H1 (cell line): ENCODE measurements around the gene THAP5. TPM values are rescaled to one million over a fixed set of nuclear protein-coding genes. Genes with fewer than 3 reads are reported as not detected.

Experiments
- CTCF ChIA-PET: fragments of 300-600 bp; sonication (Branson Sonifier 250); formaldehyde crosslinking; loops from one replicate; lab custom pipeline; 2021; ENCODE audit not compliant: partially characterized antibody; lab: Charles Lee
- POLR2A ChIA-PET: fragments of 300-600 bp; sonication (Branson Sonifier 250); formaldehyde crosslinking; loops from one replicate; lab custom pipeline; 2021; ENCODE audit warnings: inconsistent platforms; ENCODE audit not compliant: partially characterized antibody; lab: Charles Lee
- DNase-seq, 2 experiments: peaks; one replicate each; pipeline versions ENCODE4 v3.0.0 to v3.0.0-alpha.2; 2010 to 2022; ENCODE audit warnings: low spot score in 2 of 2, low read depth in 1 of 2, mixed read lengths in 1 of 2
- FAIRE-seq: peaks from 2 replicates; lab custom pipeline; 2011; peaks lifted over from hg19 to GRCh38; lab: Jason Lieb, UNC
- H2AFZ ChIP-seq: 2 replicates; pipeline ENCODE4 v1.8.1; 2012; ENCODE audit warnings: low read length, inconsistent platforms
- H2AK5ac ChIP-seq: 2 replicates; pipeline ENCODE4 v1.6.1; 2013; ENCODE audit warnings: low read depth, low read length
- H2BK120ac ChIP-seq: replicated peaks from 2 replicates; pipeline ENCODE3; 2013; ENCODE audit warnings: low read depth, low read length, inconsistent platforms
- H2BK12ac ChIP-seq: 2 replicates; pipeline ENCODE4 v1.6.1; 2013; ENCODE audit warnings: low read depth, low read length
- H2BK15ac ChIP-seq: 2 replicates; pipeline ENCODE4 v1.6.1; 2013; ENCODE audit warnings: low read length
- H2BK20ac ChIP-seq: 2 replicates; pipeline ENCODE4 v1.6.1; 2013; ENCODE audit warnings: low read length
- H2BK5ac ChIP-seq: 2 replicates; pipeline ENCODE4 v1.6.1; 2013; ENCODE audit warnings: low read depth, low read length
- H3K14ac ChIP-seq: 2 replicates; pipeline ENCODE4 v1.6.1; 2013; ENCODE audit warnings: inconsistent platforms; ENCODE audit not compliant: insufficient read length
- H3K18ac ChIP-seq: 2 replicates; pipeline ENCODE4 v1.6.1; 2013; ENCODE audit warnings: low read length; ENCODE audit errors: extremely low read depth
- H3K23ac ChIP-seq: 2 replicates; pipeline ENCODE4 v1.6.1; 2013; ENCODE audit warnings: inconsistent platforms; ENCODE audit not compliant: insufficient read length
- H3K23me2 ChIP-seq: 2 replicates; pipeline ENCODE4 v1.6.1; 2013; ENCODE audit warnings: low read depth, low read length
- H3K27ac ChIP-seq: 2 replicates; pipeline ENCODE4 v1.6.1; 2011; ENCODE audit warnings: low read depth, low read length, inconsistent platforms
- H3K27me3 ChIP-seq, 4 experiments: replicated peaks in 1 of 4; 1 replicate in 1 of 4; 2 replicates in 3 of 4; pipeline versions ENCODE4 v1.6.1 to v1.8.1; 2011 to 2013; ENCODE audit warnings: low read length in 3 of 4, mild to moderate bottlenecking in 3 of 4, inconsistent platforms in 2 of 4, mixed read lengths in 2 of 4, moderate library complexity in 1 of 4; ENCODE audit not compliant: control insufficient read depth in 3 of 4, insufficient read depth in 3 of 4; ENCODE audit errors: extremely low read depth in 1 of 4
- H3K36me3 ChIP-seq, 4 experiments: 2 replicates each; pipeline versions ENCODE4 v1.6.1 to v1.8.1; 2011 to 2013; ENCODE audit warnings: mild to moderate bottlenecking in 4 of 4, low read length in 3 of 4, moderate library complexity in 2 of 4, control low read depth in 1 of 4, inconsistent platforms in 1 of 4; ENCODE audit not compliant: insufficient read depth in 4 of 4, control insufficient read depth in 2 of 4
- H3K4ac ChIP-seq: replicated peaks from 2 replicates; pipeline ENCODE3; 2013; ENCODE audit warnings: low read length, low read depth, mixed read lengths, inconsistent platforms; ENCODE audit not compliant: insufficient read length
- H3K4me1 ChIP-seq, 4 experiments: replicated peaks in 1 of 4; 1 replicate in 1 of 4; 2 replicates in 3 of 4; pipeline versions ENCODE4 v1.6.1 to v1.8.1; 2011 to 2013; ENCODE audit warnings: low read length in 3 of 4, inconsistent platforms in 2 of 4, mixed read lengths in 1 of 4; ENCODE audit not compliant: insufficient read depth in 4 of 4, control insufficient read depth in 3 of 4
- H3K4me2 ChIP-seq, 2 experiments: 2 replicates each; pipeline versions ENCODE4 v1.6.1 to v1.8.1; 2011 to 2013; ENCODE audit warnings: low read depth in 2 of 2, low read length in 2 of 2, control low read depth in 1 of 2, inconsistent platforms in 1 of 2, mild to moderate bottlenecking in 1 of 2; ENCODE audit not compliant: insufficient read depth in 1 of 2
- H3K4me3 ChIP-seq, 4 experiments: fragments of 200-600, 300-600 bp in 1 of 4; sonication (generic), shearing (Covaris generic), sonication (Bioruptor Twin) in 1 of 4; 2 replicates each; pipeline versions ENCODE4 v1.5.1 to v1.8.1; 2011 to 2016; ENCODE audit warnings: low read length in 4 of 4, low read depth in 3 of 4, control low read depth in 2 of 4, inconsistent platforms in 2 of 4, mild to moderate bottlenecking in 2 of 4, mixed read lengths in 1 of 4, moderate library complexity in 1 of 4; ENCODE audit not compliant: insufficient read depth in 2 of 4; ENCODE audit errors: extremely low read depth in 1 of 4
- H3K56ac ChIP-seq: replicated peaks from 2 replicates; pipeline ENCODE3; 2013; ENCODE audit warnings: low read depth, mild to moderate bottlenecking, mixed read lengths, low read length, inconsistent platforms; ENCODE audit not compliant: insufficient read length
- H3K79me1 ChIP-seq: 2 replicates; pipeline ENCODE4 v1.6.1; 2013; ENCODE audit warnings: low read depth, low read length, control low read depth
- H3K79me2 ChIP-seq, 2 experiments: 2 replicates each; pipeline versions ENCODE4 v1.6.1 to v1.8.1; 2012 to 2013; ENCODE audit warnings: low read length in 2 of 2, mild to moderate bottlenecking in 2 of 2, inconsistent platforms in 1 of 2; ENCODE audit not compliant: insufficient read depth in 2 of 2, control insufficient read depth in 1 of 2
- H3K9ac ChIP-seq, 4 experiments: replicated peaks in 1 of 4; 1 replicate in 1 of 4; 2 replicates in 3 of 4; pipeline versions ENCODE4 v1.6.1 to v1.8.1; 2011 to 2013; ENCODE audit warnings: low read depth in 3 of 4, low read length in 3 of 4, control low read depth in 2 of 4, mild to moderate bottlenecking in 2 of 4, moderate library complexity in 2 of 4, inconsistent platforms in 1 of 4; ENCODE audit errors: extremely low read depth in 1 of 4
- H3K9me3 ChIP-seq, 2 experiments: 2 replicates each; pipeline versions ENCODE4 v1.6.1 to v1.8.1; 2012 to 2013; ENCODE audit warnings: mild to moderate bottlenecking in 2 of 2, moderate library complexity in 2 of 2, control low read depth in 1 of 2, inconsistent platforms in 1 of 2, low read depth in 1 of 2, low read length in 1 of 2, mixed read lengths in 1 of 2; ENCODE audit not compliant: insufficient read depth in 2 of 2
- H4K20me1 ChIP-seq, 2 experiments: replicated peaks in 1 of 2; 2 replicates each; pipeline versions ENCODE3 to v1.8.1; 2011 to 2013; ENCODE audit warnings: inconsistent platforms in 2 of 2, low read length in 2 of 2, mild to moderate bottlenecking in 1 of 2; ENCODE audit not compliant: insufficient read depth in 2 of 2, control insufficient read depth in 1 of 2
- H4K5ac ChIP-seq: 2 replicates; pipeline ENCODE4 v1.6.1; 2013; ENCODE audit warnings: low read length, low read depth, mixed read lengths, inconsistent platforms; ENCODE audit not compliant: insufficient read length
- H4K8ac ChIP-seq: 2 replicates; pipeline ENCODE4 v1.8.0; 2013; ENCODE audit warnings: mild to moderate bottlenecking, moderate library complexity, low read length, inconsistent platforms; ENCODE audit not compliant: insufficient read depth; ENCODE audit errors: extremely low read depth
- H4K91ac ChIP-seq: replicated peaks from 2 replicates; pipeline ENCODE3; 2013; ENCODE audit warnings: low read length, mixed read lengths, inconsistent platforms; ENCODE audit not compliant: insufficient read length
- POU5F1 ChIP-seq: IDR thresholded peaks from 2 replicates; pipeline ENCODE4 v1.6.1; 2011; ENCODE audit warnings: low read depth, mild to moderate bottlenecking, low read length, moderate library complexity
- WGBS, 2 experiments: shearing (Covaris generic) in 1 of 2; methylation state at CpG; one replicate each; pipeline versions ENCODE4 v1.1.6 to v1.1.7; 2013 to 2015; ENCODE audit warnings: low lambda C conversion rate in 2 of 2, mixed read lengths in 2 of 2, inconsistent platforms in 1 of 2, low coverage in 1 of 2, missing lambda C conversion rate in 1 of 2; ENCODE audit not compliant: insufficient replicate concordance in 2 of 2, insufficient coverage in 1 of 2, insufficient read length in 1 of 2; ENCODE audit errors: extremely low coverage in 1 of 2, missing lambda C conversion rate in 1 of 2; 5-methylcytosine and 5-hydroxymethylcytosine counted together
- polyA plus RNA-seq, 7 experiments: library from polyadenylated mRNA; depleted of rRNA in 3 of 7; stranded (reverse) in 5 of 7; unstranded in 2 of 7; fragments of >200 nt in 5 of 7; fragments of 200-250 nt in 2 of 7; gene quantifications; 1 replicate in 5 of 7; 2 replicates in 1 of 7; 4 replicates in 1 of 7; pipeline versions ENCODE4 v1.2.1 to v1.2.3, GENCODE V29; 2011 to 2013; ENCODE audit warnings: missing spikeins in 2 of 7, mixed read lengths in 2 of 7
- total RNA-seq: library from RNA; stranded (reverse); fragmentation: NEBNext Ultra II Directional; extraction: Animal tissue kit (Norgen Biotek cat#: 25700); gene quantifications from 2 replicates; pipeline ENCODE4 v1.2.1, GENCODE V29; 2021

Gene THAP5
- total and polyA plus RNA-seq, 2 of the 8 experiments (the other 6 are each of a cell fraction or from before 2014, with no cell fraction given), result 3.9 to 24.2 TPM

- Histone ChIP-seq H4K5ac (no peak overlapping the region), H2AFZ (no peak overlapping the region), H2AK5ac (no peak overlapping the region), H3K79me2 (peaks cover 4 to 56% of the 10 kb centered on the region in 2 experiments; a peak in 3 of 4 replicates), H3K14ac (no peak overlapping the region), H3K18ac (no peak overlapping the region), H2BK15ac (no peak overlapping the region), H3K23ac (no peak overlapping the region), H3K27me3 (no peaks in the 10 kb centered on the region), H3K23me2 (peaks cover 4% of the 10 kb centered on the region; the same call in 1 of the 2 replicates), H3K56ac (no peak overlapping the region), H3K4me3 (no peak overlapping the region), H2BK5ac (no peak overlapping the region), H4K20me1 (no peaks in the 10 kb centered on the region), H2BK120ac (no peak overlapping the region), H3K4me2 (no peak overlapping the region), H4K91ac (no peak overlapping the region), H3K9ac (no peak overlapping the region), H3K9me3 (no peaks in the 10 kb centered on the region), H3K4ac (no peak overlapping the region), H3K36me3 (peaks cover 0 to 22% (median 7%) of the 10 kb centered on the region in 4 experiments; a peak in 3 of 8 replicates), H3K79me1 (peaks cover 3% of the 10 kb centered on the region; the same call in 1 of the 2 replicates), H3K27ac (no peak overlapping the region), H4K8ac (no peak overlapping the region), H2BK20ac (no peak overlapping the region), H3K4me1 (peaks cover 0 to 4% (median 1%) of the 10 kb centered on the region in 4 experiments; a peak in 1 of 7 replicates), H2BK12ac (no peak overlapping the region)
- no peak for FAIRE-seq
- CTCF ChIA-PET, result no interaction called here
- WGBS, 2 experiments, result 82% methylated on average over 2 of the region's 2 CpGs; no CpG with 5 or more reads in 1 of the 2 experiments
- POLR2A ChIA-PET, result no interaction called here
- no peak for DNase-seq
- no peak for TF ChIP-seq POU5F1
Measured at GRCh38 chr7:108572480-108572879, 3.0 kb upstream of the THAP5 start.
